H9 (cell line): ENCODE measurements around the gene AKAP14. TPM values are rescaled to one million over a fixed set of nuclear protein-coding genes. Genes with fewer than 3 reads are reported as not detected.

ENCODE experiments used
- DNase-seq: peaks from one replicate; pipeline ENCODE4 v3.0.0-alpha.2; 2017
- H2AFZ ChIP-seq: one replicate; pipeline ENCODE4 v1.6.1; 2013; ENCODE audit warnings: mild to moderate bottlenecking, low read length, control low read depth, moderate library complexity
- H2AK5ac ChIP-seq: 2 replicates; pipeline ENCODE4 v1.6.1; 2013; ENCODE audit warnings: low read length, control low read depth, mixed read lengths; ENCODE audit not compliant: insufficient read length
- H2BK120ac ChIP-seq: one replicate; pipeline ENCODE4 v1.6.1; 2013; ENCODE audit warnings: low read depth, mild to moderate bottlenecking, low read length, control low read depth, inconsistent platforms; ENCODE audit not compliant: poor library complexity, severe bottlenecking
- H2BK12ac ChIP-seq: 2 replicates; pipeline ENCODE4 v1.6.1; 2013; ENCODE audit warnings: low read length, control low read depth, mixed read lengths, low read depth; ENCODE audit not compliant: insufficient read length
- H2BK15ac ChIP-seq: 2 replicates; pipeline ENCODE4 v1.6.1; 2013; ENCODE audit warnings: low read depth, low read length, control low read depth
- H2BK20ac ChIP-seq: one replicate; pipeline ENCODE4 v1.6.1; 2013; ENCODE audit warnings: low read depth, mild to moderate bottlenecking, low read length, control low read depth, inconsistent platforms; ENCODE audit not compliant: poor library complexity, severe bottlenecking
- H2BK5ac ChIP-seq: 2 replicates; pipeline ENCODE4 v1.6.1; 2013; ENCODE audit warnings: low read length, control low read depth, mixed read lengths; ENCODE audit not compliant: insufficient read length
- H3K14ac ChIP-seq: 2 replicates; pipeline ENCODE4 v1.6.1; 2013; ENCODE audit warnings: low read length, control low read depth; ENCODE audit not compliant: insufficient read depth
- H3K18ac ChIP-seq: 2 replicates; pipeline ENCODE4 v1.6.1; 2013; ENCODE audit warnings: low read depth, mild to moderate bottlenecking, mixed read lengths, low read length, control low read depth; ENCODE audit not compliant: insufficient read length
- H3K23ac ChIP-seq: 2 replicates; pipeline ENCODE4 v1.6.1; 2013; ENCODE audit warnings: low read length, control low read depth, mixed read lengths, low read depth; ENCODE audit not compliant: insufficient read length
- H3K23me2 ChIP-seq: 2 replicates; pipeline ENCODE4 v1.6.1; 2013; ENCODE audit warnings: low read depth, mild to moderate bottlenecking, mixed read lengths, low read length, control low read depth; ENCODE audit not compliant: insufficient read length, poor library complexity, severe bottlenecking
- H3K27ac ChIP-seq: 2 replicates; pipeline ENCODE4 v1.5.1; 2013; ENCODE audit warnings: low read length, control low read depth, mixed read lengths, low read depth; ENCODE audit not compliant: insufficient read length
- H3K27me3 ChIP-seq: 2 replicates; pipeline ENCODE4 v1.6.1; 2013; ENCODE audit warnings: low read length, control low read depth, inconsistent platforms; ENCODE audit not compliant: insufficient read depth
- H3K4ac ChIP-seq: 2 replicates; pipeline ENCODE4 v1.6.1; 2013; ENCODE audit warnings: low read depth, mild to moderate bottlenecking, control low read depth, inconsistent platforms, low read length, moderate library complexity
- H3K4me1 ChIP-seq: 2 replicates; pipeline ENCODE4 v1.6.1; 2013; ENCODE audit warnings: low read length, control low read depth, inconsistent platforms; ENCODE audit not compliant: insufficient read depth
- H3K4me2 ChIP-seq: 2 replicates; pipeline ENCODE4 v1.6.1; 2013; ENCODE audit warnings: low read length, control low read depth, mixed read lengths; ENCODE audit not compliant: insufficient read length, insufficient read depth
- H3K56ac ChIP-seq: 2 replicates; pipeline ENCODE4 v1.6.1; 2013; ENCODE audit warnings: low read depth, mild to moderate bottlenecking, mixed read lengths, low read length, control low read depth; ENCODE audit not compliant: insufficient read length
- H3K79me1 ChIP-seq: 2 replicates; pipeline ENCODE4 v1.6.1; 2013; ENCODE audit warnings: low read depth, mild to moderate bottlenecking, moderate library complexity, low read length, control low read depth, inconsistent platforms; ENCODE audit not compliant: insufficient read depth, poor library complexity, severe bottlenecking
- H3K79me2 ChIP-seq: 2 replicates; pipeline ENCODE4 v1.6.1; 2013; ENCODE audit warnings: low read length, control low read depth, inconsistent platforms; ENCODE audit not compliant: insufficient read depth
- H3K9ac ChIP-seq: 2 replicates; pipeline ENCODE4 v1.6.1; 2013; ENCODE audit warnings: low read length, control low read depth, mixed read lengths; ENCODE audit not compliant: insufficient read length; ENCODE audit errors: extremely low read depth
- H3K9me3 ChIP-seq: one replicate; pipeline ENCODE4 v1.6.1; 2013; ENCODE audit warnings: low read depth, low read length, inconsistent platforms; ENCODE audit not compliant: control insufficient read depth
- H3T11ph ChIP-seq: one replicate; pipeline ENCODE4 v1.6.1; 2013; ENCODE audit warnings: mild to moderate bottlenecking, low read length, control low read depth, inconsistent platforms
- H4K20me1 ChIP-seq: one replicate; pipeline ENCODE4 v1.6.1; 2013; ENCODE audit not compliant: control insufficient read depth, insufficient read length, insufficient read depth
- H4K5ac ChIP-seq: 2 replicates; pipeline ENCODE4 v1.6.1; 2013; ENCODE audit warnings: low read depth, mild to moderate bottlenecking, mixed read lengths, low read length, control low read depth; ENCODE audit not compliant: insufficient read length
- H4K8ac ChIP-seq: replicated peaks from 2 replicates; pipeline ENCODE4 v1.6.1; 2013; ENCODE audit warnings: low read length, control low read depth, mixed read lengths, low read depth; ENCODE audit not compliant: insufficient read length
- H4K91ac ChIP-seq: 2 replicates; pipeline ENCODE4 v1.6.1; 2013; ENCODE audit warnings: low read depth, mild to moderate bottlenecking, moderate library complexity, mixed read lengths, low read length, control low read depth; ENCODE audit not compliant: insufficient read length
- H3K27ac Mint-ChIP-seq, 3 experiments: 2 replicates in 2 of 3; 3 replicates in 1 of 3; pipeline ENCODE4 v1.8.0; 2020 to 2021; ENCODE audit warnings: mixed read lengths in 3 of 3, mild to moderate bottlenecking in 1 of 3, moderate library complexity in 1 of 3
- H3K27me3 Mint-ChIP-seq: 2 replicates; pipeline ENCODE4 v1.8.0; 2021; ENCODE audit warnings: low read depth, mild to moderate bottlenecking, moderate library complexity, mixed read lengths
- H3K36me3 Mint-ChIP-seq, 3 experiments: 2 replicates in 2 of 3; 3 replicates in 1 of 3; pipeline ENCODE4 v1.8.0; 2020 to 2021; ENCODE audit warnings: low read depth in 3 of 3, mixed read lengths in 3 of 3; ENCODE audit not compliant: insufficient read depth in 1 of 3
- H3K4me1 Mint-ChIP-seq, 2 experiments: 2 replicates each; pipeline ENCODE4 v1.8.0; 2020; ENCODE audit warnings: mixed read lengths in 2 of 2
- H3K4me3 Mint-ChIP-seq, 2 experiments: 2 replicates in 1 of 2; 3 replicates in 1 of 2; pipeline ENCODE4 v1.8.0; 2020 to 2021; ENCODE audit warnings: mild to moderate bottlenecking in 2 of 2, mixed read lengths in 2 of 2, moderate library complexity in 1 of 2
- H3K9me3 Mint-ChIP-seq, 2 experiments: 2 replicates in 1 of 2; 3 replicates in 1 of 2; pipeline ENCODE4 v1.8.0; 2020; ENCODE audit warnings: mild to moderate bottlenecking in 2 of 2, mixed read lengths in 2 of 2, moderate library complexity in 1 of 2
- CTCF ChIP-seq: fragments of 200-600 bp; sonication (generic); conservative IDR thresholded peaks from 3 replicates; pipeline ENCODE4 v1.8.0; 2021; ENCODE audit warnings: antibody characterized with exemption, mild to moderate bottlenecking
- WGBS: extraction: QIAGEN DNeasy Blood & Tissue Kit; methylation state at CpG from one replicate; pipeline ENCODE4 v1.1.7; 2013; ENCODE audit warnings: missing lambda C conversion rate, low lambda C conversion rate, mixed read lengths; ENCODE audit not compliant: insufficient read length; ENCODE audit errors: extremely low coverage; 5-methylcytosine and 5-hydroxymethylcytosine counted together
- total RNA-seq: library from RNA; stranded (reverse); gene quantifications from 2 replicates; pipeline ENCODE4 v1.2.1, GENCODE V29; 2021

Gene AKAP14
- total RNA-seq, 1 experiment from 2014 or later, result not detected

- H3K23me2 ChIP-seq, result peaks cover 13% of the 10 kb centered on the region
- H2AK5ac ChIP-seq, result no peak within 1 kb of the TSS
- no peak within 1 kb of the TSS for H2BK12ac ChIP-seq
- H2BK120ac ChIP-seq, result no peak within 1 kb of the TSS
- no peak within 1 kb of the TSS for H2BK15ac ChIP-seq
- no peak within 1 kb of the TSS for H2BK20ac ChIP-seq
- H3K56ac ChIP-seq, result no peak within 1 kb of the TSS
- H3K79me2 ChIP-seq, result no peaks in the 10 kb centered on the region; the same call in 1 of the 2 replicates
- Mint-ChIP-seq H3K27ac (peak within 1 kb of the TSS; percentile 95 to 98 (median 96)), H3K36me3 (peaks cover 7 to 18% (median 8%) of the 10 kb centered on the region in 3 experiments; a peak in 6 of 7 replicates), H3K4me3 (peak within 1 kb of the TSS; percentile 88 to 95), H3K9me3 (peaks cover 58 to 61% of the 10 kb centered on the region in 2 experiments), H3K4me1 (peaks cover 0 to 3% of the 10 kb centered on the region in 2 experiments; a peak in 2 of 4 replicates), H3K27me3 (no peaks in the 10 kb centered on the region)
- no peaks in the 10 kb centered on the region for H3K79me1 ChIP-seq
- H3K9me3 ChIP-seq, result peaks cover 1% of the 10 kb centered on the region
- H3K4me1 ChIP-seq, result no peaks in the 10 kb centered on the region
- H3K23ac ChIP-seq, result no peak within 1 kb of the TSS
- WGBS, result no CpG with 5 or more reads among the region's 62 CpGs
- H4K8ac ChIP-seq, result no peak within 1 kb of the TSS
- H2AFZ ChIP-seq, result no peak within 1 kb of the TSS
- H3K4ac ChIP-seq, result no peak within 1 kb of the TSS
- peak; percentile 81 for DNase-seq
- H3K9ac ChIP-seq, result peak within 1 kb of the TSS; percentile 74
- peak within 1 kb of the TSS; percentile 72 for H3K18ac ChIP-seq
- TF ChIP-seq CTCF, result no peak
- H3T11ph ChIP-seq, result no peak within 1 kb of the TSS
- peak within 1 kb of the TSS; percentile 90 for H3K4me2 ChIP-seq
- peak within 1 kb of the TSS; percentile 58; the same call in 1 of the 2 replicates for H3K14ac ChIP-seq
- peak within 1 kb of the TSS; percentile 48 for H3K27ac ChIP-seq
- H4K91ac ChIP-seq, result no peak within 1 kb of the TSS
- no peaks in the 10 kb centered on the region for H4K20me1 ChIP-seq
- H4K5ac ChIP-seq, result no peak within 1 kb of the TSS
- no peaks in the 10 kb centered on the region for H3K27me3 ChIP-seq
- no peak within 1 kb of the TSS for H2BK5ac ChIP-seq
Measured at GRCh38 chrX:119871599-119872395, 23.9 kb upstream of the AKAP14 start, which contains the start of the genes NDUFA1 and RNF113A. Gene NDUFA1, plus strand, starts transcription at chrX:119871832. Its CDS starts 80 bp downstream, at chrX:119871912. Gene RNF113A, minus strand, starts transcription at chrX:119871733. Its CDS starts 120 bp downstream, at chrX:119871613.
